NB4 (cell line): ENCODE measurements around the gene ATP1B2.

ENCODE experiments used
- DNase-seq: peaks from one replicate; pipeline ENCODE4 v3.0.0; 2010; ENCODE audit warnings: low read depth
- H3K4me3 ChIP-seq: one replicate; pipeline ENCODE4 v1.5.1; 2011; ENCODE audit warnings: mild to moderate bottlenecking, low read depth, low read length, moderate library complexity
- CTCF ChIP-seq: IDR thresholded peaks from one replicate; pipeline ENCODE4 v1.5.1; 2012; ENCODE audit warnings: low read depth, low read length
- MAX ChIP-seq: IDR thresholded peaks from 2 replicates; pipeline ENCODE4 v1.6.1; 2011; ENCODE audit warnings: low read depth, low read length
- MYC ChIP-seq: IDR thresholded peaks from 2 replicates; pipeline ENCODE4 v1.6.1; 2011; ENCODE audit warnings: low read depth, low read length
- POLR2A ChIP-seq: IDR thresholded peaks from 2 replicates; pipeline ENCODE4 v1.6.1; 2011; ENCODE audit warnings: mild to moderate bottlenecking; ENCODE audit not compliant: insufficient read length; ENCODE audit errors: extremely low read depth

The ATP1B2 gene

GRCh38 chr17:7687072-7687907 lies 36.6 kb downstream of the ATP1B2 start, which contains the start of gene TP53:
TSS of gene TP53 (minus strand) at chr17:7687490. CDS start at chr17:7676594, 10,896 bp downstream.
- TF ChIP-seq MYC (peak; percentile 99), CTCF (no peak), POLR2A (peak; percentile 93), MAX (peak; percentile 95)
- peak within 1 kb of the TSS; percentile 99 for H3K4me3 ChIP-seq
- DNase-seq = peak; percentile 91

GRCh38 chr17:7687908-7688807 lies 37.4 kb downstream of the ATP1B2 start, which contains the start of gene WRAP53:
TSS of gene WRAP53 (plus strand) at chr17:7688477. CDS start at chr17:7688649, 172 bp downstream.
- peak within 1 kb of the TSS; percentile 99 for H3K4me3 ChIP-seq
- DNase-seq = peak; percentile 93
- TF ChIP-seq CTCF = peak; percentile 65
- 0 out of 2 replicates have a peak, but pooled peaks have one; percentile 64 for TF ChIP-seq MAX
- TF ChIP-seq POLR2A = peak; percentile 42
- peak; percentile 81 for TF ChIP-seq MYC

GRCh38 chr17:7688808-7689316 lies 38.1 kb downstream of the ATP1B2 start:
- TF ChIP-seq MAX (no peak), POLR2A (no peak), CTCF (no peak), MYC (no peak)
- DNase-seq = no peak

GRCh38 chr17:7695586-7695985 lies 44.9 kb downstream of the ATP1B2 start:
- no peak for DNase-seq
- TF ChIP-seq MYC (no peak), POLR2A (no peak), MAX (no peak), CTCF (no peak)

More at GRCh38 chr17:7688808-7689316, 38.1 kb downstream of the ATP1B2 start:
- H3K4me3 ChIP-seq = peak overlapping the region; percentile 94

GRCh38 chr17:7697828-7698588 lies 47.3 kb downstream of the ATP1B2 start:
- no peak for DNase-seq

More at GRCh38 chr17:7695586-7695985, 44.9 kb downstream of the ATP1B2 start:
- no peak overlapping the region for H3K4me3 ChIP-seq

More at GRCh38 chr17:7697828-7698588, 47.3 kb downstream of the ATP1B2 start:
- H3K4me3 ChIP-seq = no peak overlapping the region
- TF ChIP-seq MYC (no peak), POLR2A (no peak), CTCF (no peak), MAX (no peak)
